Measurements from ENCODE around the gene CHRDL2.

- TF ChIP-seq CTCF (conservative IDR thresholded peaks at IDR 0.05 in 1 of 2, IDR thresholded peaks at IDR 0.05 in 1 of 2; ENCODE audit: low read depth in 1 of 2, low read length in 2 of 2) (no peak), EZH2 (IDR thresholded peaks at IDR 0.05; ENCODE audit: low read length, missing control alignments) (no peak)
These were observed 23.4 kb downstream of the CHRDL2 start for GRCh38 chr11:74707602-74708510.
